WTC11 (cell line): ENCODE measurements around the gene BFSP1. TPM values are rescaled to one million over a fixed set of nuclear protein-coding genes. Genes with fewer than 3 reads are reported as not detected.

Experiments
- ATAC-seq: fragments of 200-7000 bp; cut with Tn5 transposase; 2 replicates; pipeline ENCODE4 v1.10.0; 2021; ENCODE audit warnings: mild to moderate bottlenecking, moderate library complexity
- Bru-seq: library from RNA; stranded (reverse); fragments of 400-500 nt; gene quantifications from one replicate; lab custom pipeline; 2021; lab: Mats Ljungman, UMichigan
- CTCF ChIA-PET: fragments of 300-600 bp; sonication (Branson Sonifier 250); formaldehyde crosslinking; loops from one replicate; lab custom pipeline; 2021; ENCODE audit warnings: antibody characterized with exemption; lab: Charles Lee
- POLR2A ChIA-PET: fragments of 350-600 bp; sonication (Branson Sonifier 250); formaldehyde crosslinking; loops from one replicate; lab custom pipeline; 2021; ENCODE audit warnings: antibody characterized with exemption; lab: Charles Lee
- DNase-seq: peaks from one replicate; pipeline ENCODE4 v3.0.0; 2021; ENCODE audit warnings: low spot score
- H3K27ac Mint-ChIP-seq: 2 replicates; pipeline ENCODE4 v1.8.0; 2021; ENCODE audit warnings: mixed read lengths
- H3K27me3 Mint-ChIP-seq: 2 replicates; pipeline ENCODE4 v1.8.0; 2021; ENCODE audit warnings: low read depth, mild to moderate bottlenecking, moderate library complexity, mixed read lengths
- H3K36me3 Mint-ChIP-seq: 2 replicates; pipeline ENCODE4 v1.8.0; 2021; ENCODE audit warnings: mixed read lengths
- H3K4me1 Mint-ChIP-seq: 2 replicates; pipeline ENCODE4 v1.8.0; 2022; ENCODE audit warnings: mixed read lengths
- H3K4me3 Mint-ChIP-seq: 2 replicates; pipeline ENCODE4 v1.8.0; 2021; ENCODE audit warnings: mild to moderate bottlenecking, moderate library complexity, mixed read lengths
- H3K9me3 Mint-ChIP-seq: 2 replicates; pipeline ENCODE4 v1.8.0; 2021; ENCODE audit warnings: mixed read lengths
- ATF1 ChIP-seq: sonication (generic); formaldehyde crosslinking; IDR thresholded peaks from 2 replicates; pipeline ENCODE4 v1.8.1; 2023; ENCODE audit warnings: mild to moderate bottlenecking, moderate library complexity, missing genetic modification reagents
- ATF2 ChIP-seq: sonication (generic); formaldehyde crosslinking; IDR thresholded peaks from 2 replicates; pipeline ENCODE4 v1.8.1; 2022; ENCODE audit warnings: low read depth, missing genetic modification reagents, borderline replicate concordance
- ATF3 ChIP-seq: sonication (generic); formaldehyde crosslinking; conservative IDR thresholded peaks from 2 replicates; pipeline ENCODE4 v1.8.1; 2022; ENCODE audit warnings: mild to moderate bottlenecking, missing genetic modification reagents
- CREM ChIP-seq: sonication (generic); formaldehyde crosslinking; IDR thresholded peaks from 2 replicates; pipeline ENCODE4 v1.8.1; 2022; ENCODE audit warnings: mild to moderate bottlenecking, missing genetic modification reagents, moderate library complexity
- CTCF ChIP-seq: fragments of 200-600 bp; IDR thresholded peaks from 2 replicates; pipeline ENCODE4 v1.8.0; 2022; ENCODE audit warnings: antibody characterized with exemption
- E2F5 ChIP-seq: sonication (generic); formaldehyde crosslinking; IDR thresholded peaks from 2 replicates; pipeline ENCODE4 v1.8.1; 2022; ENCODE audit warnings: mild to moderate bottlenecking, moderate library complexity, missing genetic modification reagents
- FOXJ3 ChIP-seq: sonication (generic); formaldehyde crosslinking; IDR thresholded peaks from 2 replicates; pipeline ENCODE4 v1.9.0; 2021; ENCODE audit warnings: missing genetic modification reagents, mild to moderate bottlenecking, borderline replicate concordance
- HMGA2 ChIP-seq: fragments of 250-450 bp; sonication (Bioruptor Pico); IDR thresholded peaks from 2 replicates; pipeline ENCODE4 v1.4.0; 2021; ENCODE audit warnings: mild to moderate bottlenecking, moderate library complexity
- JAZF1 ChIP-seq: fragments of 250-450 bp; sonication (Bioruptor Pico); IDR thresholded peaks from 2 replicates; pipeline ENCODE4 v1.9.0; 2021; ENCODE audit warnings: moderate library complexity, mild to moderate bottlenecking, inconsistent platforms
- NFATC4 ChIP-seq: fragments of 250-450 bp; sonication (Bioruptor Pico); IDR thresholded peaks from 2 replicates; pipeline ENCODE4 v1.9.0; 2021; ENCODE audit warnings: mild to moderate bottlenecking
- NR1H2 ChIP-seq: sonication (generic); formaldehyde crosslinking; IDR thresholded peaks from 2 replicates; pipeline ENCODE4 v1.9.0; 2021; ENCODE audit warnings: mild to moderate bottlenecking, moderate library complexity, missing genetic modification reagents
- OVOL2 ChIP-seq: fragments of 250-450 bp; sonication (Bioruptor Pico); IDR thresholded peaks from 2 replicates; pipeline ENCODE4 v1.9.0; 2021; ENCODE audit warnings: mild to moderate bottlenecking, borderline replicate concordance
- PREB ChIP-seq: sonication (generic); formaldehyde crosslinking; IDR thresholded peaks from 2 replicates; pipeline ENCODE4 v1.8.1; 2022; ENCODE audit warnings: mild to moderate bottlenecking, missing genetic modification reagents, moderate library complexity, borderline replicate concordance
- PRRX2 ChIP-seq: fragments of 250-450 bp; sonication (Bioruptor Pico); IDR thresholded peaks from 2 replicates; pipeline ENCODE4 v1.8.0; 2021; ENCODE audit warnings: mild to moderate bottlenecking
- RELA ChIP-seq: sonication (generic); formaldehyde crosslinking; IDR thresholded peaks from 2 replicates; pipeline ENCODE4 v1.8.1; 2022; ENCODE audit warnings: missing genetic modification reagents, mild to moderate bottlenecking, borderline replicate concordance
- RORB ChIP-seq: fragments of 250-450 bp; sonication (Bioruptor Pico); IDR thresholded peaks from 2 replicates; pipeline ENCODE4 v1.9.0; 2021; ENCODE audit warnings: mild to moderate bottlenecking
- SP1 ChIP-seq: sonication (generic); formaldehyde crosslinking; conservative IDR thresholded peaks from 2 replicates; pipeline ENCODE4 v1.8.1; 2022; ENCODE audit warnings: missing genetic modification reagents
- ZBTB21 ChIP-seq: sonication (generic); formaldehyde crosslinking; IDR thresholded peaks from 2 replicates; pipeline ENCODE4 v1.8.1; 2023; ENCODE audit warnings: mild to moderate bottlenecking, missing genetic modification reagents, borderline replicate concordance
- ZMAT4 ChIP-seq: fragments of 250-450 bp; sonication (Bioruptor Pico); IDR thresholded peaks from 2 replicates; pipeline ENCODE4 v1.9.0; 2021; ENCODE audit warnings: mild to moderate bottlenecking
- ZNF121 ChIP-seq: sonication (generic); formaldehyde crosslinking; IDR thresholded peaks from 2 replicates; pipeline ENCODE4 v1.8.0; 2023; ENCODE audit warnings: missing genetic modification reagents
- ZNF138 ChIP-seq: sonication (generic); formaldehyde crosslinking; conservative IDR thresholded peaks from 2 replicates; pipeline ENCODE4 v1.8.1; 2022; ENCODE audit warnings: mild to moderate bottlenecking, moderate library complexity, missing genetic modification reagents
- ZNF219 ChIP-seq: sonication (generic); formaldehyde crosslinking; IDR thresholded peaks from 2 replicates; pipeline ENCODE4 v1.8.0; 2023; ENCODE audit warnings: missing genetic modification reagents, mild to moderate bottlenecking, borderline replicate concordance
- ZNF281 ChIP-seq: sonication (generic); formaldehyde crosslinking; IDR thresholded peaks from 2 replicates; pipeline ENCODE4 v1.8.0; 2023; ENCODE audit warnings: mild to moderate bottlenecking, missing genetic modification reagents
- ZNF317 ChIP-seq: sonication (generic); formaldehyde crosslinking; IDR thresholded peaks from 2 replicates; pipeline ENCODE4 v1.8.1; 2023; ENCODE audit warnings: low read depth, mild to moderate bottlenecking, moderate library complexity, missing genetic modification reagents, borderline replicate concordance
- ZNF423 ChIP-seq: fragments of 250-450 bp; sonication (Bioruptor Pico); IDR thresholded peaks from 2 replicates; pipeline ENCODE4 v2.1.2; 2022; ENCODE audit warnings: mild to moderate bottlenecking, moderate library complexity
- ZNF671 ChIP-seq: fragments of 250-450 bp; sonication (Bioruptor Pico); IDR thresholded peaks from 2 replicates; pipeline ENCODE4 v1.8.0; 2021; ENCODE audit warnings: mild to moderate bottlenecking
- long read RNA-seq, 3 experiments: library from RNA in 1 of 3; library from capped mRNA in 1 of 3; library from polyadenylated mRNA in 1 of 3; unstranded in 2 of 3; stranded (forward) in 1 of 3; transcript quantifications; one replicate each; pipeline ENCODE4 v2.0.0, GENCODE V29; 2021
- total RNA-seq: library from RNA; stranded (reverse); gene quantifications from 3 replicates; pipeline ENCODE4 v1.2.3, GENCODE V29; 2021

BFSP1 gene
- total RNA-seq (1.9 to 3.0 TPM (median 2.7 TPM) in 3 replicates), Bru-seq, nascent RNA (percentile 36 among the genes with signal in this experiment)
- long read RNA-seq, experiment 1, transcript BFSP1-202 (8 exons, 2,207 nt) = major isoform, 5 of 6 reads
- long read RNA-seq, experiment 1, partial matches to known transcripts = 0 of 6 reads
- long read RNA-seq, experiment 1, other reads (novel, unspliced or antisense) = 1 of 6 reads
- long read RNA-seq, experiment 2, partial matches to known transcripts = 1 of 2 reads
- long read RNA-seq, experiment 2, other reads (novel, unspliced or antisense) = 1 of 2 reads
- long read RNA-seq, experiment 3, partial matches to known transcripts = 1 of 1 reads
- long read RNA-seq, experiment 3, other reads (novel, unspliced or antisense) = 0 of 1 reads

- DNase-seq (peak; percentile 74), ATAC-seq (peak; percentile 69)
- H3K4me3 Mint-ChIP-seq = peak within 1 kb of the TSS; percentile 82
- H3K27ac Mint-ChIP-seq = peak within 1 kb of the TSS; percentile 85; the same call in 1 of the 2 replicates
- H3K27me3 Mint-ChIP-seq = peaks cover 22% of the 10 kb centered on the region
- ChIA-PET CTCF (interaction anchor here (0.5 to 2.2 kb wide), 11 partner anchors 9 to 472 kb away, joined by 3 to 11 read pairs (median 3); partner anchors contain the start of gene DSTN), POLR2A (interaction anchor here (0.5 to 1.8 kb wide), 2 partner anchors 39 to 221 kb away, joined by 3 to 12 read pairs; partner anchors contain the start of gene DSTN)
- H3K36me3 Mint-ChIP-seq = no peaks in the 10 kb centered on the region
- H3K4me1 Mint-ChIP-seq = peaks cover 26% of the 10 kb centered on the region
- peaks cover 8% of the 10 kb centered on the region; the same call in 1 of the 2 replicates for H3K9me3 Mint-ChIP-seq
- TF ChIP-seq E2F5 = no peak; the same call in 1 of the 2 replicates
- 0 out of 2 replicates have a peak, but pooled peaks have one; percentile 48 for TF ChIP-seq ZBTB21
- no peak for TF ChIP-seq ATF1 (CRISPR knock-in tag)
- no peak for TF ChIP-seq JAZF1
- no peak for TF ChIP-seq ZNF219 (CRISPR knock-in tag)
- no peak for TF ChIP-seq CTCF
- no peak for TF ChIP-seq NFATC4 (CRISPR knock-in tag)
- TF ChIP-seq CREM = peak; percentile 25; the same call in 1 of the 2 replicates
- no peak for TF ChIP-seq ZMAT4 (CRISPR knock-in tag)
- TF ChIP-seq ATF2 (CRISPR knock-in tag) = no peak
- peak; percentile 38; the same call in 1 of the 2 replicates for TF ChIP-seq ZNF317 (CRISPR knock-in tag)
- TF ChIP-seq ZNF281 (CRISPR knock-in tag) = 0 out of 2 replicates have a peak, but pooled peaks have one; percentile 20
- TF ChIP-seq OVOL2 (CRISPR knock-in tag) = no peak
- no peak for TF ChIP-seq NR1H2 (CRISPR knock-in tag)
- TF ChIP-seq RELA = no peak
- no peak for TF ChIP-seq ZNF121 (CRISPR knock-in tag)
- no peak for TF ChIP-seq ATF3 (CRISPR knock-in tag)
- TF ChIP-seq RORB (CRISPR knock-in tag) = no peak
- peak; percentile 62; the same call in 1 of the 2 replicates for TF ChIP-seq SP1 (CRISPR knock-in tag)
- TF ChIP-seq ZNF671 (CRISPR knock-in tag) = no peak
- TF ChIP-seq ZNF423 (CRISPR knock-in tag) = peak; percentile 91
- no peak for TF ChIP-seq FOXJ3 (CRISPR knock-in tag)
- no peak for TF ChIP-seq PREB (CRISPR knock-in tag)
- no peak for TF ChIP-seq ZNF138 (CRISPR knock-in tag)
- no peak for TF ChIP-seq PRRX2 (CRISPR knock-in tag)
- TF ChIP-seq HMGA2 (CRISPR knock-in tag) = no peak
Observed at GRCh38 chr20:17530716-17531664, at the start of gene BFSP1. TSS of gene BFSP1 (minus strand) at chr20:17531379. CDS start at chr20:17531329, 50 bp downstream.
